Nephron (organoid): ENCODE results near the gene ACBD4.
A peak's percentile ranks its signal among the peaks of the same experiment; 100 is the strongest.

Experiments
- H3K27ac Mint-ChIP-seq, 3 experiments: 2 replicates each; pipeline ENCODE4 v1.8.0; 2020; ENCODE audit warnings: mixed read lengths in 3 of 3, mild to moderate bottlenecking in 2 of 3, moderate library complexity in 1 of 3
- H3K27me3 Mint-ChIP-seq: 2 replicates; pipeline ENCODE4 v1.8.0; 2021; ENCODE audit warnings: low read depth, mild to moderate bottlenecking, moderate library complexity, mixed read lengths
- H3K36me3 Mint-ChIP-seq: 2 replicates; pipeline ENCODE4 v1.8.0; 2020; ENCODE audit warnings: low read depth, mixed read lengths
- H3K4me1 Mint-ChIP-seq: 2 replicates; pipeline ENCODE4 v1.8.0; 2020; ENCODE audit warnings: mixed read lengths
- H3K4me3 Mint-ChIP-seq, 3 experiments: 2 replicates each; pipeline ENCODE4 v1.8.0; 2020; ENCODE audit warnings: mild to moderate bottlenecking in 3 of 3, mixed read lengths in 3 of 3, moderate library complexity in 2 of 3
- H3K9me3 Mint-ChIP-seq: 2 replicates; pipeline ENCODE4 v1.8.0; 2020; ENCODE audit warnings: mixed read lengths
- TF ChIP-seq, protein P1 (sequence below), 3 experiments: fragments of 200-600 bp; sonication (generic); IDR thresholded peaks; one replicate each; pipeline ENCODE4 v1.5.0; 2021; ENCODE audit warnings: antibody characterized with exemption in 3 of 3; ENCODE audit not compliant: unreplicated experiment in 3 of 3

The ACBD4 gene

DNA sequence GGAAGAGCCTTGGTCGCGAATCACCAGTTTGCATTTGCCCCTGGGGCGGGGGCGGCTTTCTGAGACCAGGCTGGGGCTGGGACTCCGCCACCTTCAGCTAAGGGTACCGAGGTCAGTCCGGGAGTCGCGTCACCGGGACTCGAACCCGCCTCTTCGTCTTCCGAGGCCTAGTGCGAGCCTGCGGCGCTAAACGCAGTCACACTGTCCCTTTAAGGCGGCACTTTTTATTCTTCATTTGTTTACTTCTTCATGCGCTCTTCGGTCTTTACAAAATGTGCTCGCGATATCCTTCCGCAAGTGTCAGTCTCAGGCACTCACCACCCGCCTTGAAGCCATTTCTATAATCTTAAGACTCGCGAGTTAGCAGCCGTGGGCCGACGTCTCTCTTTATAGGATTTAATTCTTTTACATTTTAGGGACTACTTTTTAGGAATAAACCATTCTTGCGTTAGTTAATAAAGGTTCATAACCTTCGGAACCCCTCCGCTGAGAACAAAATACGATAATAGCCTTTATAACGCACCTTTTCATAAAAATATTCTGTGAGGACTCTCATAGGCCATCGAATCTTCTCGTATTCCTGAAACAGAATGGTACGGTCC is 12.2 kb downstream of the ACBD4 start:
- Mint-ChIP-seq H3K9me3 (no peaks in the 10 kb centered on the region), H3K36me3 (peaks cover 3% of the 10 kb centered on the region), H3K4me3 (peak overlapping the region; percentile 92 to 100 (median 96)), H3K27ac (peak overlapping the region; percentile 100), H3K4me1 (peaks cover 36% of the 10 kb centered on the region), H3K27me3 (no peaks in the 10 kb centered on the region)
- TF ChIP-seq, protein P1, sequence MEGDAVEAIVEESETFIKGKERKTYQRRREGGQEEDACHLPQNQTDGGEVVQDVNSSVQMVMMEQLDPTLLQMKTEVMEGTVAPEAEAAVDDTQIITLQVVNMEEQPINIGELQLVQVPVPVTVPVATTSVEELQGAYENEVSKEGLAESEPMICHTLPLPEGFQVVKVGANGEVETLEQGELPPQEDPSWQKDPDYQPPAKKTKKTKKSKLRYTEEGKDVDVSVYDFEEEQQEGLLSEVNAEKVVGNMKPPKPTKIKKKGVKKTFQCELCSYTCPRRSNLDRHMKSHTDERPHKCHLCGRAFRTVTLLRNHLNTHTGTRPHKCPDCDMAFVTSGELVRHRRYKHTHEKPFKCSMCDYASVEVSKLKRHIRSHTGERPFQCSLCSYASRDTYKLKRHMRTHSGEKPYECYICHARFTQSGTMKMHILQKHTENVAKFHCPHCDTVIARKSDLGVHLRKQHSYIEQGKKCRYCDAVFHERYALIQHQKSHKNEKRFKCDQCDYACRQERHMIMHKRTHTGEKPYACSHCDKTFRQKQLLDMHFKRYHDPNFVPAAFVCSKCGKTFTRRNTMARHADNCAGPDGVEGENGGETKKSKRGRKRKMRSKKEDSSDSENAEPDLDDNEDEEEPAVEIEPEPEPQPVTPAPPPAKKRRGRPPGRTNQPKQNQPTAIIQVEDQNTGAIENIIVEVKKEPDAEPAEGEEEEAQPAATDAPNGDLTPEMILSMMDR (IDR thresholded peaks at IDR 0.05; ENCODE audit: unreplicated experiment in 3 of 3): no peak

DNA sequence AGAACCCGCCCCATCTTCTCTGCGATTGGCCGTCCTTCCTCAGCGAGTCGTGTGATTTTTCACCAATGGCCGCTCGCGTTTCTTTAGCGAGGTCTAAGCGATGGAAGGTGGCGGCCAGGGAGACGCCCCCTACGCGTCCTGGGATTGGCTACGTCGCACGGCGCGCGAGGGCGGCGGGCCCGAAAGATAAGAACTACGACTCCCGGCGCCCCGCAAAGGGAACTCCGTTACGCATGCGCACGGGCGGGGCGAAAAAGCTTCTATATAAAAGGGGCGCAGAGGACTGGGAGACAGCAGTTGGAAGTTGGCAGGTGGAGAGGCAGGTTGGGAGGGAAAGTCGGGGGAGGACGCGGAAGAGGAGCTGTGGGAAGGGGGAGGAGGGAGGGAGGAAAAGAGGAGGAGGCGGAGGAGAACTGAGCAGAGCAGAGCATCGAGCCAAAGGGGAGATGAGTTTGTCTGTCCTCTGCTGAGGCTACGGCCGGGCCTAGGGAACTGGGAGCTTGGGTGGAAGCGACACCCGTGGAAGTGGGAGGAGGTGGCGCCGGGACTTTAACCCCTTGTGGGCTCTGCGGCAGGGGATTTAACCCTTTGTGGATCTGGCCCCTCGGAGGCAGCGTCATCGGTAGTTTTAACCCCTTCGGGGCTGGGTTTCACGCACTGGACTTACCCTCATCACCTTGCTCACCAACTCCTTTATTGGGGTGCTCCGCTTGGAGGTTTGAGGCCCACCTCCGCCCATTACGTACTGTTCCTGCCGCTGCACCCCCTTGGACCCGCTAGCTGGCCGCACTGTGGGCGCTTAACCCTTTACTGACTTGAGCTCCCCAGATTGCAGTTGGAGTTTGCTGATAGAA is 12.9 kb downstream of the ACBD4 start, which contains the start of gene HEXIM1:
Gene HEXIM1 (plus strand): TSS at position 293 of the 854 bp plus-strand sequence. CDS start 716 bp downstream, outside the sequence.
- peaks cover 3% of the 10 kb centered on the region for H3K36me3 Mint-ChIP-seq
- peak within 1 kb of the TSS; percentile 100 for H3K27ac Mint-ChIP-seq
- no peaks in the 10 kb centered on the region for H3K9me3 Mint-ChIP-seq
- H3K4me1 Mint-ChIP-seq: peaks cover 36% of the 10 kb centered on the region
- H3K4me3 Mint-ChIP-seq: peak within 1 kb of the TSS; percentile 92 to 100 (median 96)
- TF ChIP-seq, protein P1 (IDR thresholded peaks at IDR 0.05; ENCODE audit: unreplicated experiment in 3 of 3): no peak
- no peaks in the 10 kb centered on the region for H3K27me3 Mint-ChIP-seq

DNA sequence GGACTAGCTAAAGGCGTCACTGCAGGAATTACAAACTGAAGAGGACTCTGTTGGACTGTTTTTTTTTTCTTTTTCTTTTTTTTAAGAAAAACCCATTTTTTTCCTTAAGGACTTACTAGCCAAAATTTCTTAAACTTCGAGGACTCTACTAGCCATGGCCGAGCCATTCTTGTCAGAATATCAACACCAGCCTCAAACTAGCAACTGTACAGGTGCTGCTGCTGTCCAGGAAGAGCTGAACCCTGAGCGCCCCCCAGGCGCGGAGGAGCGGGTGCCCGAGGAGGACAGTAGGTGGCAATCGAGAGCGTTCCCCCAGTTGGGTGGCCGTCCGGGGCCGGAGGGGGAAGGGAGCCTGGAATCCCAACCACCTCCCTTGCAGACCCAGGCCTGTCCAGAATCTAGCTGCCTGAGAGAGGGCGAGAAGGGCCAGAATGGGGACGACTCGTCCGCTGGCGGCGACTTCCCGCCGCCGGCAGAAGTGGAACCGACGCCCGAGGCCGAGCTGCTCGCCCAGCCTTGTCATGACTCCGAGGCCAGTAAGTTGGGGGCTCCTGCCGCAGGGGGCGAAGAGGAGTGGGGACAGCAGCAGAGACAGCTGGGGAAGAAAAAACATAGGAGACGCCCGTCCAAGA is 13.7 kb downstream of the ACBD4 start:
- peak overlapping the region; percentile 100 for H3K27ac Mint-ChIP-seq
- H3K4me1 Mint-ChIP-seq: peaks cover 36% of the 10 kb centered on the region
- H3K4me3 Mint-ChIP-seq: peak overlapping the region; percentile 92 to 100 (median 96)
- TF ChIP-seq, protein P1 (IDR thresholded peaks at IDR 0.05; ENCODE audit: unreplicated experiment in 3 of 3): peak; percentile 78 to 87 (median 83)
- H3K27me3 Mint-ChIP-seq: no peaks in the 10 kb centered on the region
- H3K36me3 Mint-ChIP-seq: peaks cover 3% of the 10 kb centered on the region
- no peaks in the 10 kb centered on the region for H3K9me3 Mint-ChIP-seq

DNA sequence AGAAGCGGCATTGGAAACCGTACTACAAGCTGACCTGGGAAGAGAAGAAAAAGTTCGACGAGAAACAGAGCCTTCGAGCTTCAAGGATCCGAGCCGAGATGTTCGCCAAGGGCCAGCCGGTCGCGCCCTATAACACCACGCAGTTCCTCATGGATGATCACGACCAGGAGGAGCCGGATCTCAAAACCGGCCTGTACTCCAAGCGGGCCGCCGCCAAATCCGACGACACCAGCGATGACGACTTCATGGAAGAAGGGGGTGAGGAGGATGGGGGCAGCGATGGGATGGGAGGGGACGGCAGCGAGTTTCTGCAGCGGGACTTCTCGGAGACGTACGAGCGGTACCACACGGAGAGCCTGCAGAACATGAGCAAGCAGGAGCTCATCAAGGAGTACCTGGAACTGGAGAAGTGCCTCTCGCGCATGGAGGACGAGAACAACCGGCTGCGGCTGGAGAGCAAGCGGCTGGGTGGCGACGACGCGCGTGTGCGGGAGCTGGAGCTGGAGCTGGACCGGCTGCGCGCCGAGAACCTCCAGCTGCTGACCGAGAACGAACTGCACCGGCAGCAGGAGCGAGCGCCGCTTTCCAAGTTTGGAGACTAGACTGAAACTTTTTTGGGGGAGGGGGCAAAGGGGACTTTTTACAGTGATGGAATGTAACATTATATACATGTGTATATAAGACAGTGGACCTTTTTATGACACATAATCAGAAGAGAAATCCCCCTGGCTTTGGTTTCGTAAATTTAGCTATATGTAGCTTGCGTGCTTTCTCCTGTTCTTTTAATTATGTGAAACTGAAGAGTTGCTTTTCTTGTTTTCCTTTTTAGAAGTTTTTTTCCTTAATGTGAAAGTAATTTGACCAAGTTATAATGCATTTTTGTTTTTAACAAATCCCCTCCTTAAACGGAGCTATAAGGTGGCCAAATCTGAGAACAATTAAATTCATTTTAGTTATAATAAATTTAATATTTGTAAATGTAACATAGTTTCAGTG is 14.5 kb downstream of the ACBD4 start:
- Mint-ChIP-seq H3K4me1 (peaks cover 36% of the 10 kb centered on the region), H3K27me3 (no peaks in the 10 kb centered on the region), H3K27ac (peak overlapping the region; percentile 100), H3K4me3 (peak overlapping the region; percentile 92 to 100 (median 96)), H3K36me3 (peaks cover 3% of the 10 kb centered on the region), H3K9me3 (no peaks in the 10 kb centered on the region)
- TF ChIP-seq, protein P1 (IDR thresholded peaks at IDR 0.05; ENCODE audit: unreplicated experiment in 3 of 3): no peak
